SK-N-SH treated with all-trans-retinoic acid at 6 μM for 48 hours (cell line): ENCODE measurements around the gene TOX2.

Experiments used
- ATAC-seq: fragments of 200-7000 bp; cut with Tn5 transposase; 3 replicates; pipeline ENCODE4 v1.9.1; 2020; ENCODE audit warnings: mild to moderate bottlenecking, moderate library complexity
- ARNTL ChIP-seq: fragments of 450-650 bp; formaldehyde crosslinking; IDR thresholded peaks from 2 replicates; pipeline ENCODE4 v1.5.0; 2020; ENCODE audit warnings: low read depth, mild to moderate bottlenecking, moderate library complexity, borderline replicate concordance
- BACH2 ChIP-seq: fragments of 250-450 bp; sonication (Bioruptor Pico); IDR thresholded peaks from 2 replicates; pipeline ENCODE4 v1.9.0; 2021; ENCODE audit warnings: mild to moderate bottlenecking, borderline replicate concordance
- CREB5 ChIP-seq: fragments of 250-450 bp; sonication (Bioruptor Pico); IDR thresholded peaks from 2 replicates; pipeline ENCODE4 v1.5.1; 2020; ENCODE audit warnings: low read depth, mild to moderate bottlenecking, moderate library complexity
- CSDC2 ChIP-seq: fragments of 250-450 bp; sonication (Bioruptor Pico); IDR thresholded peaks from 2 replicates; pipeline ENCODE4 v1.5.0; 2020; ENCODE audit warnings: mild to moderate bottlenecking, moderate library complexity
- CSRNP3 ChIP-seq: fragments of 250-450 bp; sonication (Bioruptor Pico); IDR thresholded peaks from 2 replicates; pipeline ENCODE4 v1.5.1; 2021; ENCODE audit warnings: mild to moderate bottlenecking, moderate library complexity
- ESRRG ChIP-seq: fragments of 250-450 bp; sonication (Bioruptor Pico); IDR thresholded peaks from 2 replicates; pipeline ENCODE4 v1.6.1; 2021; ENCODE audit warnings: mild to moderate bottlenecking
- GLIS3 ChIP-seq: fragments of 250-450 bp; sonication (Bioruptor Pico); IDR thresholded peaks from 2 replicates; pipeline ENCODE4 v1.5.0; 2020; ENCODE audit warnings: mild to moderate bottlenecking, moderate library complexity
- ISL1 ChIP-seq: fragments of 250-450 bp; sonication (Bioruptor Pico); IDR thresholded peaks from 2 replicates; pipeline ENCODE4 v2.1.2; 2022; ENCODE audit warnings: mild to moderate bottlenecking, moderate library complexity
- PATZ1 ChIP-seq: fragments of 250-450 bp; sonication (Bioruptor Pico); IDR thresholded peaks from 2 replicates; pipeline ENCODE4 v1.8.0; 2020; ENCODE audit warnings: mild to moderate bottlenecking, moderate library complexity, borderline replicate concordance
- POU6F1 ChIP-seq: fragments of 250-450 bp; sonication (Bioruptor Pico); IDR thresholded peaks from 2 replicates; pipeline ENCODE4 v1.8.0; 2021; ENCODE audit warnings: low read depth, mild to moderate bottlenecking, moderate library complexity, borderline replicate concordance
- PPARA ChIP-seq: fragments of 250-450 bp; sonication (Bioruptor Pico); IDR thresholded peaks from 2 replicates; pipeline ENCODE4 v1.5.0; 2020; ENCODE audit warnings: mild to moderate bottlenecking, borderline replicate concordance
- RARB ChIP-seq: fragments of 250-450 bp; sonication (Bioruptor Pico); IDR thresholded peaks from 2 replicates; pipeline ENCODE4 v1.8.0; 2021; ENCODE audit warnings: mild to moderate bottlenecking, moderate library complexity
- SNAI2 ChIP-seq: fragments of 250-450 bp; sonication (Bioruptor Pico); IDR thresholded peaks from 2 replicates; pipeline ENCODE4 v1.5.0; 2020; ENCODE audit warnings: mild to moderate bottlenecking, moderate library complexity
- TCF4 ChIP-seq: fragments of 250-450 bp; sonication (Bioruptor Pico); IDR thresholded peaks from 2 replicates; pipeline ENCODE4 v1.8.0; 2021; ENCODE audit warnings: mild to moderate bottlenecking, moderate library complexity, borderline replicate concordance
- TOX ChIP-seq: fragments of 250-450 bp; sonication (Bioruptor Pico); IDR thresholded peaks from 2 replicates; pipeline ENCODE4 v1.8.0; 2021; ENCODE audit warnings: mild to moderate bottlenecking, moderate library complexity, borderline replicate concordance
- TSHZ2 ChIP-seq: fragments of 250-450 bp; sonication (Bioruptor Pico); IDR thresholded peaks from 2 replicates; pipeline ENCODE4 v1.5.0; 2020; ENCODE audit warnings: mild to moderate bottlenecking, moderate library complexity
- ZC3H10 ChIP-seq: fragments of 250-450 bp; sonication (Bioruptor Pico); IDR thresholded peaks from 2 replicates; pipeline ENCODE4 v1.5.1; 2021; ENCODE audit warnings: mild to moderate bottlenecking, moderate library complexity
- ZFP3 ChIP-seq: fragments of 250-450 bp; sonication (Bioruptor Pico); IDR thresholded peaks from 2 replicates; pipeline ENCODE4 v1.5.0; 2020; ENCODE audit warnings: mild to moderate bottlenecking, moderate library complexity
- ZFP30 ChIP-seq: fragments of 450-650 bp; formaldehyde crosslinking; IDR thresholded peaks from 2 replicates; pipeline ENCODE4 v1.5.0; 2022; ENCODE audit warnings: mild to moderate bottlenecking, moderate library complexity
- ZNF70 ChIP-seq: fragments of 450-650 bp; formaldehyde crosslinking; IDR thresholded peaks from 2 replicates; pipeline ENCODE4 v1.5.0; 2020; ENCODE audit warnings: mild to moderate bottlenecking, moderate library complexity
- ZNF8 ChIP-seq: fragments of 450-650 bp; formaldehyde crosslinking; IDR thresholded peaks from 2 replicates; pipeline ENCODE4 v1.5.0; 2020; ENCODE audit warnings: mild to moderate bottlenecking, moderate library complexity

The TOX2 gene

GRCh38 chr20:44026647-44027342, 112.1 kb downstream of the TOX2 start (continued):
- TF ChIP-seq PATZ1 (no peak), CREB5 (CRISPR knock-in tag) (no peak), TCF4 (CRISPR knock-in tag) (no peak), CSDC2 (CRISPR knock-in tag) (no peak), CSRNP3 (no peak), BACH2 (CRISPR knock-in tag) (no peak), RARB (CRISPR knock-in tag) (no peak), PPARA (CRISPR knock-in tag) (no peak), ISL1 (no peak)

GRCh38 chr20:44027343-44028002, 112.8 kb downstream of the TOX2 start:
- peak; percentile 48; the same call in 2 of the 3 replicates for ATAC-seq
- TF ChIP-seq ZFP30 (CRISPR knock-in tag), result no peak
- TF ChIP-seq SNAI2, result no peak
- TF ChIP-seq ZC3H10, result no peak
- TF ChIP-seq ESRRG (CRISPR knock-in tag), result no peak
- TF ChIP-seq TOX, result no peak
- no peak for TF ChIP-seq ARNTL (CRISPR knock-in tag)
- no peak for TF ChIP-seq ZFP3 (CRISPR knock-in tag)
- TF ChIP-seq TSHZ2, result no peak
- TF ChIP-seq ISL1, result no peak
- TF ChIP-seq GLIS3, result no peak
- no peak for TF ChIP-seq CSRNP3
- no peak for TF ChIP-seq TCF4 (CRISPR knock-in tag)
- no peak for TF ChIP-seq ZNF8 (CRISPR knock-in tag)
- TF ChIP-seq BACH2 (CRISPR knock-in tag), result no peak
- no peak for TF ChIP-seq RARB (CRISPR knock-in tag)
- no peak for TF ChIP-seq PATZ1
- no peak for TF ChIP-seq CSDC2 (CRISPR knock-in tag)
- TF ChIP-seq POU6F1, result no peak
- no peak for TF ChIP-seq ZNF70 (CRISPR knock-in tag)
